K562 (cell line): ENCODE measurements around the gene CAV1. TPM values are rescaled to one million over a fixed set of nuclear protein-coding genes. Genes with fewer than 3 reads are reported as not detected.

Experiments used
- CBFA2T2 ChIP-seq: fragments of 450-650 bp; conservative IDR thresholded peaks from 2 replicates; pipeline ENCODE4 v1.6.1; 2017; ENCODE audit warnings: mild to moderate bottlenecking
- CBFA2T3 ChIP-seq: fragments of 450-650 bp; IDR thresholded peaks from 2 replicates; pipeline ENCODE4 v1.6.1; 2017
- L3MBTL2 ChIP-seq: fragments of 450-650 bp; IDR thresholded peaks from 2 replicates; pipeline ENCODE4 v1.6.1; 2016; ENCODE audit warnings: mild to moderate bottlenecking, moderate library complexity
- LEF1 ChIP-seq: fragments of 450-650 bp; IDR thresholded peaks from 2 replicates; pipeline ENCODE4 v1.6.1; 2016; ENCODE audit warnings: mild to moderate bottlenecking
- TEAD4 ChIP-seq, 2 experiments: sonication (generic) in 1 of 2; formaldehyde crosslinking in 1 of 2; IDR thresholded peaks; 2 replicates each; pipeline versions ENCODE4 v1.6.1 to v1.8.0; 2012 to 2022; ENCODE audit warnings: borderline replicate concordance in 1 of 2, inconsistent platforms in 1 of 2, low read length in 1 of 2, mild to moderate bottlenecking in 1 of 2, missing genetic modification reagents in 1 of 2
- TFAP4 ChIP-seq: sonication (generic); formaldehyde crosslinking; IDR thresholded peaks from 2 replicates; pipeline ENCODE4 v1.8.0; 2022; ENCODE audit warnings: missing genetic modification reagents, mild to moderate bottlenecking, moderate library complexity, borderline replicate concordance
- USF2 ChIP-seq: sonication (generic); formaldehyde crosslinking; IDR thresholded peaks from 2 replicates; pipeline ENCODE4 v1.5.0; 2020; ENCODE audit warnings: missing genetic modification reagents
- ZNF121 ChIP-seq: sonication (generic); formaldehyde crosslinking; conservative IDR thresholded peaks from 2 replicates; pipeline ENCODE4 v1.8.0; 2022; ENCODE audit warnings: missing genetic modification reagents
- ZNF41 ChIP-seq: fragments of 250-450 bp; sonication (Bioruptor Pico); conservative IDR thresholded peaks from 2 replicates; pipeline ENCODE4 v1.4.0; 2020; ENCODE audit warnings: mild to moderate bottlenecking
- ZNF445 ChIP-seq: fragments of 250-450 bp; sonication (Bioruptor Pico); IDR thresholded peaks from 2 replicates; pipeline ENCODE4 v1.4.0; 2020; ENCODE audit warnings: low read depth, mild to moderate bottlenecking, moderate library complexity
- ZNF695 ChIP-seq: fragments of 450-650 bp; formaldehyde crosslinking; IDR thresholded peaks from 2 replicates; pipeline ENCODE4 v1.4.0; 2020; ENCODE audit warnings: mild to moderate bottlenecking, moderate library complexity
- polyA plus RNA-seq, 8 experiments: library from polyadenylated mRNA; depleted of rRNA in 4 of 8; stranded (reverse) in 5 of 8; unstranded in 3 of 8; fragments of >200 nt; fragmentation: Nextera tagmentation in 2 of 8; fragmentation: Illumina TruSeq in 1 of 8; extraction: Ambion mirVana in 2 of 8; extraction: Trizol in 1 of 8; gene quantifications; 2 replicates each; pipeline versions ENCODE4 v1.2.1 to v1.2.3, GENCODE V29; 2011 to 2014; ENCODE audit warnings: inconsistent platforms in 1 of 8, missing spikeins in 1 of 8
- total RNA-seq, 7 experiments: library from RNA; depleted of rRNA in 6 of 7; stranded (reverse); fragments of >200 nt in 6 of 7; fragmentation: Illumina TruSeq in 2 of 7; extraction: Trizol in 2 of 7; gene quantifications; 2 replicates each; pipeline versions ENCODE4 v1.2.1 to v1.2.3, GENCODE V29; 2011 to 2021; ENCODE audit warnings: low replicate concordance in 1 of 7

The CAV1 gene
- total and polyA plus RNA-seq, 9 of the 15 experiments (the other 6 are each of a cell fraction or from before 2014, with no cell fraction given) = 0.08 to 1.5 (median 0.63) TPM

GRCh38 chr7:116546054-116546453 lies 21.2 kb downstream of the CAV1 start (continued):
- TF ChIP-seq TFAP4 (CRISPR knock-in tag) = peak; percentile 80
- no peak for TF ChIP-seq LEF1
- TF ChIP-seq ZNF41 (CRISPR knock-in tag) = no peak
- TF ChIP-seq CBFA2T3 = peak; percentile 42; the same call in 1 of the 2 replicates
- peak; percentile 42; the same call in 1 of the 2 replicates for TF ChIP-seq USF2 (CRISPR knock-in tag)
- no peak for TF ChIP-seq ZNF695 (CRISPR knock-in tag)
- TF ChIP-seq ZNF121 (CRISPR knock-in tag) = no peak
- no peak for TF ChIP-seq ZNF445
- peak; percentile 42; the same call in 1 of the 2 replicates for TF ChIP-seq TEAD4 (IDR thresholded peaks at IDR 0.05; ENCODE audit: low read length)
- TF ChIP-seq TEAD4 (CRISPR knock-in tag; IDR thresholded peaks at IDR 0.05; ENCODE audit: borderline replicate concordance) = no peak
- 0 out of 2 replicates have a peak, but pooled peaks have one; percentile 22 for TF ChIP-seq L3MBTL2
- 0 out of 2 replicates have a peak, but pooled peaks have one; percentile 8 for TF ChIP-seq CBFA2T2
